GM23338 (cell line): Measurements from ENCODE around the gene BAG5. TPM values are rescaled to one million over a fixed set of nuclear protein-coding genes. Genes with fewer than 3 reads are reported as not detected.

Experiments
- ATAC-seq: fragments of 200-7000 bp; cut with Tn5 transposase; 3 replicates; pipeline ENCODE4 v1.9.1; 2020
- DNase-seq: peaks from one replicate; pipeline ENCODE4 v3.0.0-alpha.2; 2015; ENCODE audit warnings: low spot score
- H2AFZ ChIP-seq: fragments of 200-600 bp; sonication (generic); 2 replicates; pipeline ENCODE4 v1.8.0; 2016; ENCODE audit warnings: antibody characterized with exemption, mild to moderate bottlenecking, moderate library complexity
- H3F3A ChIP-seq: fragments of 200-600 bp; sonication (generic); replicated peaks from 2 replicates; pipeline ENCODE4 v1.8.0; 2017; ENCODE audit warnings: antibody characterized with exemption, mixed run types, low read depth
- H3K27ac ChIP-seq: fragments of 200-600 bp; sonication (generic); 2 replicates; pipeline ENCODE4 v1.6.1; 2016; ENCODE audit warnings: low read depth
- H3K27me3 ChIP-seq: fragments of 200-600 bp; sonication (generic); 2 replicates; pipeline ENCODE4 v1.8.0; 2016; ENCODE audit warnings: mild to moderate bottlenecking, mixed run types, moderate library complexity; ENCODE audit not compliant: insufficient read depth
- H3K36me3 ChIP-seq: fragments of 200-600 bp; sonication (generic); 2 replicates; pipeline ENCODE4 v1.8.0; 2016; ENCODE audit warnings: mild to moderate bottlenecking; ENCODE audit not compliant: insufficient read depth
- H3K4me1 ChIP-seq: fragments of 200-600 bp; sonication (generic); 2 replicates; pipeline ENCODE4 v1.8.0; 2016; ENCODE audit warnings: mild to moderate bottlenecking, moderate library complexity; ENCODE audit not compliant: insufficient read depth
- H3K4me2 ChIP-seq: fragments of 200-600 bp; sonication (generic); 2 replicates; pipeline ENCODE4 v1.7.1; 2017; ENCODE audit warnings: mixed run types
- H3K4me3 ChIP-seq: fragments of 200-600 bp; sonication (generic); 2 replicates; pipeline ENCODE4 v1.6.1; 2016; ENCODE audit warnings: mixed run types
- H3K79me2 ChIP-seq: fragments of 200-600 bp; sonication (generic); replicated peaks from 2 replicates; pipeline ENCODE4 v1.8.0; 2017; ENCODE audit warnings: mild to moderate bottlenecking; ENCODE audit not compliant: insufficient read depth
- H3K9me2 ChIP-seq: fragments of 200-600 bp; sonication (generic); 2 replicates; pipeline ENCODE4 v1.8.0; 2017; ENCODE audit not compliant: insufficient read depth
- H4K20me1 ChIP-seq: fragments of 200-600 bp; sonication (generic); replicated peaks from 2 replicates; pipeline ENCODE4 v1.8.0; 2017; ENCODE audit warnings: mild to moderate bottlenecking; ENCODE audit not compliant: insufficient read depth
- H3K27ac Mint-ChIP-seq: 2 replicates; pipeline ENCODE4 v1.8.0; 2020; ENCODE audit warnings: inconsistent platforms, mild to moderate bottlenecking, moderate library complexity, mixed read lengths
- H3K27me3 Mint-ChIP-seq: 3 replicates; pipeline ENCODE4 v1.8.0; 2022; ENCODE audit warnings: low read depth, mild to moderate bottlenecking, moderate library complexity, mixed read lengths, inconsistent platforms; ENCODE audit not compliant: insufficient read depth, poor library complexity
- H3K36me3 Mint-ChIP-seq: 3 replicates; pipeline ENCODE4 v1.8.0; 2021; ENCODE audit warnings: low read depth, mild to moderate bottlenecking, inconsistent platforms, moderate library complexity, mixed read lengths
- H3K4me1 Mint-ChIP-seq: 3 replicates; pipeline ENCODE4 v1.8.0; 2020; ENCODE audit warnings: mild to moderate bottlenecking, inconsistent platforms, mixed read lengths
- H3K4me3 Mint-ChIP-seq: 3 replicates; pipeline ENCODE4 v1.8.0; 2021; ENCODE audit warnings: moderate library complexity, mild to moderate bottlenecking, inconsistent platforms, mixed read lengths
- H3K9me3 Mint-ChIP-seq: 3 replicates; pipeline ENCODE4 v1.8.0; 2020; ENCODE audit warnings: moderate library complexity, mild to moderate bottlenecking, inconsistent platforms, mixed read lengths
- CREB1 ChIP-seq: fragments of 250-450 bp; sonication (Bioruptor Pico); IDR thresholded peaks from 2 replicates; pipeline ENCODE4 v1.5.0; 2020; ENCODE audit warnings: low read depth, mild to moderate bottlenecking, moderate library complexity
- EZH2phosphoT487 ChIP-seq: fragments of 200-600 bp; sonication (generic); IDR thresholded peaks from one replicate; pipeline ENCODE4 v1.8.1; 2018; ENCODE audit warnings: antibody characterized with exemption; ENCODE audit not compliant: unreplicated experiment
- NANOG ChIP-seq: IDR thresholded peaks from 2 replicates; pipeline ENCODE4 v1.6.1; 2016; ENCODE audit warnings: antibody characterized with exemption, borderline replicate concordance
- POLR2AphosphoS5 ChIP-seq: IDR thresholded peaks from 2 replicates; pipeline ENCODE4 v1.6.1; 2016; ENCODE audit warnings: antibody characterized with exemption, low read depth
- ZNF114 ChIP-seq: fragments of 250-450 bp; sonication (Bioruptor Pico); IDR thresholded peaks from 2 replicates; pipeline ENCODE4 v1.5.0; 2020; ENCODE audit warnings: mild to moderate bottlenecking, moderate library complexity
- ZNF331 ChIP-seq: fragments of 250-450 bp; sonication (Bioruptor Pico); IDR thresholded peaks from 2 replicates; pipeline ENCODE4 v1.5.0; 2020; ENCODE audit warnings: low read depth, mild to moderate bottlenecking, moderate library complexity
- polyA plus RNA-seq: library from polyadenylated mRNA; unstranded; fragments of >200 nt; fragmentation: Nextera tagmentation; extraction: Ambion mirVana; gene quantifications from 2 replicates; pipeline ENCODE4 v1.2.1, GENCODE V29; 2016
- total RNA-seq: library from RNA; depleted of rRNA; stranded (reverse); fragments of >200 nt; shearing (Covaris generic); gene quantifications from 2 replicates; pipeline ENCODE4 v1.2.3, GENCODE V29; 2014
- TF ChIP-seq, protein P1 (sequence below), 2 experiments: fragments of 200-600 bp in 1 of 2; sonication (generic) in 1 of 2; conservative IDR thresholded peaks; 2 replicates each; pipeline versions ENCODE4 v1.5.1 to v1.6.1; 2016 to 2017; ENCODE audit warnings: antibody characterized with exemption in 2 of 2, low read depth in 2 of 2, mild to moderate bottlenecking in 2 of 2, moderate library complexity in 1 of 2
- TF ChIP-seq, protein P2 (sequence below): IDR thresholded peaks from one replicate; pipeline ENCODE4 v1.6.1; 2018; ENCODE audit warnings: antibody characterized with exemption; ENCODE audit not compliant: unreplicated experiment

BAG5 gene
- total and polyA plus RNA-seq, 2 experiments from 2014 or later = 21.1 to 29.2 TPM

DNA sequence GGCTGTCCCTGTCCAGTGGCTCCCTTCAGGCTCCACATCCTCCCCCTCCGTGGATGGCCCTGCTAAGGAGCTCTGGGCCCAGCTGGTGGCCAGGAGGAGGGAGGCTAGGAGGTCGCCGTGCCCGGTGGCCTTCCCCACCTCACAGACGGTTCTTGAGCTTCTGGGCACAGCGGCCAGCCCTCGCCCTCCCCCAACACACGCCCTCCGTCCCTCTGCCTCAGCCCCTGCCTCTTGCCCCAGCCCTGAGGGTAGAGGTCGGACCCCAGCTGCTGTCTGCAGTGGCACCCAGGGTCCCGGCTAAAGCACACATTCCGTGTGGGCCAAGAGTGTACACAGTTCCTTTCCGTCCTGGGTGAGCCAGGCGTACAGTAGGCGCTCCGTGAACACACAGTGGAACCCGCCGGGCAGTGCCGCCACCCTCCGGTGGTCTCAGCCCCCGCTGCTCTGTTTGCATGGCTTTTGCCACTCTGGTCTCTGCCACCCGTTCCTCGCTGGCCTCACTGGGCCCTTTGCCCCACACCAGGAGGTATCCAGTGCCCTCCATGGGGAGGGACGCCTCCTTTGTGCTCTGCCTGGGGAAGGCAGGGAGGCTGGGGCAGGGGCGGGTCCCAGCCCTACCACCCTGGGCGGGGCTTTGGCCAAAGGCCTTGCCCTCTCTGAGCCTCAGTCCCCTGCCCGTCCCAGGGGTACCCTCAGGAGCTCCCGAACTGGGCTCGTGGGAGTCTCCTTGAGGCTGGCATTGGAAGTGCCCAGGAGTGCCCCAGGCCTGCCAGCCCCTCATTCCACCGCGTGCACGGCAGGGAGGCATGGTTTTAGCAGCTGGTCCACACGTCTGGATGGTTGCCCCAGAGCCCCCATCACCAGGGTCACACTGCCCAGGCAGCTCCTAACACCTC lies 20.5 kb downstream of the BAG5 start:
- Histone ChIP-seq H3K9me2 (no peaks in the 10 kb centered on the region), H3K36me3 (no peaks in the 10 kb centered on the region), H4K20me1 (no peaks in the 10 kb centered on the region; the same call in 1 of the 2 replicates), H3K4me1 (peaks cover 18% of the 10 kb centered on the region), H2AFZ (peak overlapping the region; percentile 73; the same call in 1 of the 2 replicates), H3K4me2 (peak overlapping the region; percentile 84), H3K27ac (peak overlapping the region; percentile 94), H3K4me3 (peak overlapping the region; percentile 53), H3K79me2 (no peaks in the 10 kb centered on the region), H3K27me3 (no peaks in the 10 kb centered on the region; the same call in 1 of the 2 replicates), H3F3A (0 out of 2 replicates have a peak, but pooled peaks cover 3% of the 10 kb centered on the region)
- Mint-ChIP-seq H3K27me3 (peaks cover 13% of the 10 kb centered on the region), H3K36me3 (no peaks in the 10 kb centered on the region), H3K4me3 (peak overlapping the region; percentile 19; the same call in 1 of the 3 replicates), H3K9me3 (no peaks in the 10 kb centered on the region), H3K4me1 (peaks cover 12% of the 10 kb centered on the region; the same call in 2 of the 3 replicates), H3K27ac (no peak overlapping the region)
- TF ChIP-seq CREB1 (CRISPR knock-in tag) (no peak), ZNF114 (CRISPR knock-in tag) (no peak)
- TF ChIP-seq, protein P1, sequence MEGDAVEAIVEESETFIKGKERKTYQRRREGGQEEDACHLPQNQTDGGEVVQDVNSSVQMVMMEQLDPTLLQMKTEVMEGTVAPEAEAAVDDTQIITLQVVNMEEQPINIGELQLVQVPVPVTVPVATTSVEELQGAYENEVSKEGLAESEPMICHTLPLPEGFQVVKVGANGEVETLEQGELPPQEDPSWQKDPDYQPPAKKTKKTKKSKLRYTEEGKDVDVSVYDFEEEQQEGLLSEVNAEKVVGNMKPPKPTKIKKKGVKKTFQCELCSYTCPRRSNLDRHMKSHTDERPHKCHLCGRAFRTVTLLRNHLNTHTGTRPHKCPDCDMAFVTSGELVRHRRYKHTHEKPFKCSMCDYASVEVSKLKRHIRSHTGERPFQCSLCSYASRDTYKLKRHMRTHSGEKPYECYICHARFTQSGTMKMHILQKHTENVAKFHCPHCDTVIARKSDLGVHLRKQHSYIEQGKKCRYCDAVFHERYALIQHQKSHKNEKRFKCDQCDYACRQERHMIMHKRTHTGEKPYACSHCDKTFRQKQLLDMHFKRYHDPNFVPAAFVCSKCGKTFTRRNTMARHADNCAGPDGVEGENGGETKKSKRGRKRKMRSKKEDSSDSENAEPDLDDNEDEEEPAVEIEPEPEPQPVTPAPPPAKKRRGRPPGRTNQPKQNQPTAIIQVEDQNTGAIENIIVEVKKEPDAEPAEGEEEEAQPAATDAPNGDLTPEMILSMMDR (conservative IDR thresholded peaks at IDR 0.05; ENCODE audit: low read depth in 2 of 2) = peak; percentile 11 to 21; a peak in 2 of 4 replicates
- TF ChIP-seq, protein P2, sequence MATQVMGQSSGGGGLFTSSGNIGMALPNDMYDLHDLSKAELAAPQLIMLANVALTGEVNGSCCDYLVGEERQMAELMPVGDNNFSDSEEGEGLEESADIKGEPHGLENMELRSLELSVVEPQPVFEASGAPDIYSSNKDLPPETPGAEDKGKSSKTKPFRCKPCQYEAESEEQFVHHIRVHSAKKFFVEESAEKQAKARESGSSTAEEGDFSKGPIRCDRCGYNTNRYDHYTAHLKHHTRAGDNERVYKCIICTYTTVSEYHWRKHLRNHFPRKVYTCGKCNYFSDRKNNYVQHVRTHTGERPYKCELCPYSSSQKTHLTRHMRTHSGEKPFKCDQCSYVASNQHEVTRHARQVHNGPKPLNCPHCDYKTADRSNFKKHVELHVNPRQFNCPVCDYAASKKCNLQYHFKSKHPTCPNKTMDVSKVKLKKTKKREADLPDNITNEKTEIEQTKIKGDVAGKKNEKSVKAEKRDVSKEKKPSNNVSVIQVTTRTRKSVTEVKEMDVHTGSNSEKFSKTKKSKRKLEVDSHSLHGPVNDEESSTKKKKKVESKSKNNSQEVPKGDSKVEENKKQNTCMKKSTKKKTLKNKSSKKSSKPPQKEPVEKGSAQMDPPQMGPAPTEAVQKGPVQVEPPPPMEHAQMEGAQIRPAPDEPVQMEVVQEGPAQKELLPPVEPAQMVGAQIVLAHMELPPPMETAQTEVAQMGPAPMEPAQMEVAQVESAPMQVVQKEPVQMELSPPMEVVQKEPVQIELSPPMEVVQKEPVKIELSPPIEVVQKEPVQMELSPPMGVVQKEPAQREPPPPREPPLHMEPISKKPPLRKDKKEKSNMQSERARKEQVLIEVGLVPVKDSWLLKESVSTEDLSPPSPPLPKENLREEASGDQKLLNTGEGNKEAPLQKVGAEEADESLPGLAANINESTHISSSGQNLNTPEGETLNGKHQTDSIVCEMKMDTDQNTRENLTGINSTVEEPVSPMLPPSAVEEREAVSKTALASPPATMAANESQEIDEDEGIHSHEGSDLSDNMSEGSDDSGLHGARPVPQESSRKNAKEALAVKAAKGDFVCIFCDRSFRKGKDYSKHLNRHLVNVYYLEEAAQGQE = no peak
- peak; percentile 45 for ATAC-seq
- DNase-seq = no peak

DNA sequence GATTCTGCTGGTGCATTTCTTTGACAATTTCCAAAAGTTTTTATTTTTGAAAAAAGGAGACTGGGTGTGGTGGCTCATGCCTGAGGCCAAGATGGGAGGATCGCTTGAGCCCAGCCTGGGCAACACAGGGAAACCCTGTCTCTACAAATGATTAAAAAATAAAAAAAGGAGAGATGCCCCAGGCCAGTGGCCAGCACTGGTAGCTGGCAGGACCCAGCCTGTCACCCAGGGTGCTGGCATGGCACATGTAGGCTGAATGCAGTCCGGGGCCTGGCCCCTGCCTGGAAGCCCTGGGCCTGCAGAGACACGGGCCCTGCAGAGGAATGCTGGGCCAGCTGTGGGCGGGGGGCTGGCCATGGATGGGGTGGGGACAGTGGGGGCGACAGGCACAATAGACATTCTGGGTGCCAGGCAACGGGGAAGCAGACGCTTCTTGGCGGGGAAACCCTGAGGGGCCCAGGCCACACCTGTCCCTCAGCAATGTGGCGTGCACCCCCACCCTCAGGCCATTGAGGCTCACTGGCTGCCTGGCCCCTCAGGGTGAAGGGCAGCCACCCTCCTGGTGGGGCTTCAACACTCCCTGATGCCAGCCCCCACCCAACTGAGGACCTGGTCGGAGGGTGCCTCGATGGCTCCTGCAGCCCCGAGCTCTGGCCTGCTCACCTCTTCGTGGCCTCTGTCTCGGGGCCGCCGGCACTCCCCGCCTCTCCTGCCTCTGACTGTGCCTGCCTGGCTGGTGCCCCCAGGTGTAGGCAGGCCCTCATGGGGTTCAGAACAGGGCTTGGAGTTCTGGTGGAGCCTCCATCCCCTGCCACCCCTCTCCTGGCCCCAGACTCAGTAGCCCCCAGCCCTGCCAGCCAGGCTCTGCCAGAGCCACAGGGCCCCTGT lies 21.4 kb downstream of the BAG5 start:
- Histone ChIP-seq H2AFZ (no peak overlapping the region), H3F3A (0 out of 2 replicates have a peak, but pooled peaks cover 3% of the 10 kb centered on the region), H3K4me3 (no peak overlapping the region), H3K79me2 (no peaks in the 10 kb centered on the region), H4K20me1 (no peaks in the 10 kb centered on the region; the same call in 1 of the 2 replicates), H3K4me1 (peaks cover 18% of the 10 kb centered on the region), H3K4me2 (no peak overlapping the region), H3K36me3 (no peaks in the 10 kb centered on the region), H3K27me3 (no peaks in the 10 kb centered on the region; the same call in 1 of the 2 replicates), H3K27ac (no peak overlapping the region), H3K9me2 (no peaks in the 10 kb centered on the region)
- DNase-seq (no peak), ATAC-seq (no peak)
- Mint-ChIP-seq H3K36me3 (no peaks in the 10 kb centered on the region), H3K27me3 (peaks cover 15% of the 10 kb centered on the region), H3K9me3 (no peaks in the 10 kb centered on the region), H3K4me3 (no peak overlapping the region), H3K27ac (no peak overlapping the region), H3K4me1 (peaks cover 12% of the 10 kb centered on the region; the same call in 2 of the 3 replicates)
- TF ChIP-seq EZH2phosphoT487 (no peak), ZNF114 (CRISPR knock-in tag) (no peak), NANOG (no peak), POLR2AphosphoS5 (no peak), ZNF331 (CRISPR knock-in tag) (no peak)
